GM21381 (cell line): ENCODE results near the gene ANTXR1.

Experiments
- ATAC-seq: cut with Tn5 transposase; IDR thresholded peaks from one replicate; pipeline ENCODE4 v1.9.1; 2021; ENCODE audit warnings: mild to moderate bottlenecking, moderate library complexity; ENCODE audit not compliant: unreplicated experiment

The ANTXR1 gene

DNA sequence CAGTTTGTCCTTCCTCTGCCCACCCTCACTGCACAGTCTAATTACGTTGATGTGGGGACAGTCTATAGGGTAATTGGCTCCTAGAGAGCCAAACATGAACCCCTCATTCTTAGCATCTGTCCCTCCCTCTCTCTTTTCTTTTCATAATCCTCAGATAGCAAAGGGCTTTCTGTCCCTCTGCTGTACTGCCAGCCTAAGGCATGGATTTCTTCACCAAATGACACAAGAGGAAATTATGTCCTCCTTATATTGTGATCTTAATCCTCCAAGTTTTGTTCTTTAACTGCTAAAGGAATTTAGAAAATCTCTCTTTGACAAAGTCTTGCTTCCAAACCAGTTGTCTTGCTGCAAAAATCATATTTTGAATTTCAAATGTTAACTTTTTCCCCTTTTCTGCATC, 18.5 kb downstream of the ANTXR1 start:
- ATAC-seq = no peak

DNA sequence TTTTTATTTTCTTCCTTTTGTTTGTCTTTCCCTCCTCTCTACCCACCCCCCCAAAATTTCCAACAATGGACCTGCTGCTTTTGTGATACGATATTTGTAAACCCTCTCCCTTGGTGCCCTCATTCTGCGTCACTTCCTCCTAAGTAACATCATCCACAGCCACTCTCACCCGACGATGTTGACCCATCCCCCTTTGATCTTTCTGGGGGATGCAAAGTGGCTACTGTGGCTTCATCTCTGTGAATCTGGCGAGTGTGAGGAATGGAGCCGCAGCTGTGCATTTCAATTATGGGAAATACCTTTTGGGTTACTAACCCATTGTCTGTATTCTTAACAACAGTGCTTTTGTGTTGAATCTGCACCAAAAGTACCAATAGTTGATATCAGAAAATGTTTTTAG, 19.4 kb downstream of the ANTXR1 start:
- ATAC-seq = no peak

DNA sequence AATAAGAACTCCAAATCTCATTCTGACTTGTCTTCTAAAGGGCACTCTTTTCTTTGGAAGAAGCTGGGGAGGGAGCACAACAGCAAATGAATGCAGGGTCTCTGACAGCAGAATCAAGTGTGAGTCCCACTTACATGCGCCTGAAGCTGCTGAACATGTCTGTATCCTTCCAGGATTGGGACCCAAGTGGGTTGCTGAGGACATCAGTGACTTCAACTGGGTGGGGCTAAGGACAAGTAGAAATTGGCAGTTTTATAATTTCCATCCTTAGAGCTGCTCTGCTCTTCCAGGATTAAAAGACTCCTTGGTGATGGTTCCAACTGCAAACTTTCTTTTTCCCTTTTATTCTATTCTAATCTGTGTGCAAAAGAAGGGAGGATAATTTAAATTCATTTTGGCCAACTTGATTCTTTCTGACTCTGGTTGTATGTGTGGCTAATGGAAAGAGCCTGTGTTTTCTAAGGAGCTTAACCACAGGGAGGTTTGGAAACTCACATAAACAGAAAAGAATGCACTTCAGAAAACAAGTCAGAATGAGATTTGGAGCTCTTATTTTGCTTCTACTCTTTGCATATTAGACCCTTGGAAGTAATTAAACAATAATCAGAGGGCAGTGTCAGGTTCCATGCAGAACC, 20.6 kb downstream of the ANTXR1 start:
- no peak for ATAC-seq

DNA sequence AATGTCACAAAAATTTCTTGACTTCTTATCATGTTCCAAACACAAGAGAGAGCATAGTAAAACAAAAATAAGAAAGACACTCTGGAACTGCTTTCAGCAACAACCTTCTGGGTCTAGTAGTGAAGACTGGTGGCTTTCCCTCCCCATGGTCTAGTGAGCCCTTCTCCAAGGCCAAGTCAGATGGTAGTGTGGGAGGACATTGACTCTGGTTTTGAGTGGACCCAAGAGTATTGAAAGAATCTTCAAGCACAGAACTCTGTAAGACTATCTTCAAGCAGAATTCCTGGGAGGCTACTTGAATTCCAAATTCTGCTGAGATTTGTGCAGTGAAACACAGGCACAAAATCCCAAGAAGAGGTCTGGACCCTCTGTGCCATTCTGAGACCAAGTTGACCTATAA, 21.1 kb downstream of the ANTXR1 start:
- no peak for ATAC-seq

DNA sequence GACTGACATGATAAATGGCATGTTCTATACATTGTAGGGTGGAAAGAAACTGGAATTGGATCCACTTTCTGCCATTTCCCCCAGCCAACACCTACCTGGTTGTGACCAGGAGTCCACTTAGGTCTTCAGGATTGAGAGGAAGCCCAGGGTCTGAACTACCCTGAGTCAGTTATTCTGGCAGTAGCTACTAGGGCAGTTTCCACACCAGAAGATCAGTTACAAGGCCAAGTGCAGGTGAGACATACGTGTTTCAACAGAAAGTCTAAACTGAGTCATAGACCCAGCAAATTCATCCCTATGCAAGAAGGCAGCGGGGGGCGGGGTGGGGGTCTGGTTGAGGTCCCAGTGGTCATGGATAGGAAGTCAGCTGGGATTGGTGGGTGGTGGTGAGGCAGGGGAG, 21.9 kb downstream of the ANTXR1 start:
- no peak for ATAC-seq

DNA sequence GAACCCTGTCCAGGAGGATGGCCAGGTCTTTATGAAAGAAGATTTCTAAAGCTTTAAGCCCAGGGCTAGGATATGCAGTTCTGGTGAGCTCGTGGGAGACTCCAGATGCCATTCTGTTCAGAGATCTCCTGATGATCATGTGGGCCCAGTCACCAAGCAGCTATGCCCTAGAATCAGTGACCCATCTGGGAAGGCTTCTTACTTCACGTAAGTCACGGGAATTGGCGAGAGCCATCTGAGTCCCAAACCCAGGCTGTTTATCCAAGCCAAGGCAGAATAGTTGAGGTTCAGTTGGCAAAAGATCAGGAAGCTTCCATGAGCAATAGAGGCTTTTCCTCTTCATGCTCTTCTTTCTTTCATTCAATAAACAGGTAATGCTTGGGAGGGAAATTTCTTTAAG, 23.9 kb downstream of the ANTXR1 start:
- ATAC-seq = no peak

DNA sequence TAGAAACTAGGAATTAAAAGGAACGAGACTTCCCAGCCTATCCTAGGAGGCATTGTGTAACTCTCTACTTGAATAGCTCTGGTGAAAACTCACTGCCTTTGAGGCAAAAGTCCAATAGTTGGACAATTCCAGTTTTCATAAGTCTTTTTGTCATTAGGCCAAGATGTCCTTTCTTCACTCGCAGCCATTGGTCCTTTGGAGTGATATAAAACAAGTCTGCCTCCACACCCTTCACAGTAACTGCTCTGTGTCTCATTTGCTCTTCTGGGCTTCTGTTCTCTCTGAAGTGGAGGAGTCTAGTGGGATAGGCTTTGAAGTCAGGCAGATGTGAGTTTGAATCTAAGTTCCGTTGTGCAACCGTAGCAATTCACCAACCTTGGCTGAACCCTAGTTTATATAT, 28.2 kb downstream of the ANTXR1 start:
- ATAC-seq = no peak

DNA sequence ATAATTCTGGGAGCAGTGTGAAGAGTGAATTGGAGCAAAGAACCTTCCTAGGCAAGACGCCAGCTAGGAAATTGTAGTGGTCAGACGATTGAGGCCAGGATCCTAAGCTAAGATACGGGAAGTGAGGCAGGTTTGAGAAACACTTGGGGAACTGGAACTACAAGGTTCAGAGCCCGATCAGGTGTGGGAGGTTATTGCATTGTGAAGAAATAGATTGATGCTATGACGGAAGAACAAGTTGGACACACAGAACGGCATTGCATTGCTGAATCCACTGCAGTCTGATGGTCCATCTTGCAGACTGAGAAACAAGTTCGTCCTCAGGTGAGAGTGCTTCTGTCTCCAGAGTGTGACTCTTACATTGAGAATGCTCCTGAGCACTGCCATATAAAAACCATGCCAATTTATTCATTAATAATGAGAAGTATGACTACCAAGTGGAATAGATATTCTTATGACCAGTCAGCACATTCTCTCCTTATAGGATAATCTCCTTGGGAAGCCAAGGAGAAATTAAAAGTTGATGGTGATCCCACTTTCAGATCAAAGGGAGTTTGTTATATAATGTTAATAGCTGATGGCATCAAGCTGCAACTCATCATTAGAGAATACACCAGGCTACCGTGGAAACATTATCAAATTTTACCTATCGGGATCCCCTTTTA, 30.9 kb downstream of the ANTXR1 start:
- no peak for ATAC-seq

DNA sequence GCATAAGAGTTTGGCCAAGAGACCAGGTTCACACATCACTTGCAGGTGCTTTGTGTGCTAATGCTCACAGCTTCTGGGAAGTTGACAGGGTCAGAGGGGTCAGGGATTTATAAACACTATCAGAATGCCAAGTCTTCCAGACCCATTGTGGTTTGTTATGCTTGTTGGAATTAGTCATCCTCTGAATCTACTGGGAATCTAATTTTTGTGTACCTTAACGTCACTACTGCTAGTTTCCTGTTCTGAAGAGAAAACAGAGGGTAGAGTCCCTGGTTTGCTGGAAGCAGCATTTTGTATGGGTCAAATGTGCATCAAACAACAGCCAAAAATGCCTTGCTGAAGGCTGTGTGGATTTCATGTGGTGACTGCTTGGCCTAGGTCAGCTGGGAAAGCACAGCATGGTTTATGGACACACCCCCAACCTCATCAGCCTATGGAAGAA, 33.3 kb downstream of the ANTXR1 start:
- ATAC-seq = no peak

DNA sequence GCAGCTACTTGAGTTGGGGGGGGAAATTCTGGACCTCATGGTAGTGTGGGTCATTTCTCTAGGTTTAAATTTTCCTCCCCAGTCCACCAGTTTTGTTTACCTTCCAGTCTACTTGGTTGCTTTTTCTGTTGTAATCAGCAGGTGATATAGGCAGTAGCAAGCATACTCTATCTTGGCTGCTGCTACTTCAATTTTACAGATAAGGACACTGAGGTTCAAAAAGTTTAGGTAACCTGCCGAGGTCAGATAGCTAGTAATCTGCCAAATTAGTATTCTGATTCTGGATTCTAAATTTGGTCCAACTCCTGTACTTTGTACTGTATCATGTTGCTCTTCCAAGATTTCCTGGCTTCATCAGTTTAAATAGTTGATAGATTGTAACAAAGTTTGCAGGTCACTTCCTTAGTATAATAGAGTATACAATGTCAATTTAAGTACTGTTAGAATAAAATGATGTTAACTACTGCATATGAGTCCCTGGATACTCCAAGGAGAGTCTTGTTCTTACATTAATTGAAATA, 34.7 kb downstream of the ANTXR1 start:
- ATAC-seq = no peak

DNA sequence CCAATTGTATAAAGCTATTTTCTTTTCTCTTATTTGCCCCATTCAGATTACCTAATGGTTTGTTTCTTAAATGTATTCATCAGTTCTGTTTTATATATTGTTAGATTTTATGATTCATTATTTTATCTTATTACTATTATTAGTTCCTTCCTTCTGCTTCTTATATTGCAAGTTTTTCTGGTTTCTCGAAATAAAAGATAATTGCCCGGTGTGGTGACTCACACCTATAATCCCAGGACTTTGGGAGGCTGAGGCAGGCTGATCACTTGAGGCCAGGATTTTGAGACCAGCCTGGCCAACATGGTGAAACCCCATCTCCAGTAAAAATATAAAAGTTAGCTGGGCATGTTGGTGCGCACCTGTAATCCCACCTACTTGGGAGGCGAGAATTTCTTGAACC, 37.8 kb downstream of the ANTXR1 start:
- no peak for ATAC-seq

DNA sequence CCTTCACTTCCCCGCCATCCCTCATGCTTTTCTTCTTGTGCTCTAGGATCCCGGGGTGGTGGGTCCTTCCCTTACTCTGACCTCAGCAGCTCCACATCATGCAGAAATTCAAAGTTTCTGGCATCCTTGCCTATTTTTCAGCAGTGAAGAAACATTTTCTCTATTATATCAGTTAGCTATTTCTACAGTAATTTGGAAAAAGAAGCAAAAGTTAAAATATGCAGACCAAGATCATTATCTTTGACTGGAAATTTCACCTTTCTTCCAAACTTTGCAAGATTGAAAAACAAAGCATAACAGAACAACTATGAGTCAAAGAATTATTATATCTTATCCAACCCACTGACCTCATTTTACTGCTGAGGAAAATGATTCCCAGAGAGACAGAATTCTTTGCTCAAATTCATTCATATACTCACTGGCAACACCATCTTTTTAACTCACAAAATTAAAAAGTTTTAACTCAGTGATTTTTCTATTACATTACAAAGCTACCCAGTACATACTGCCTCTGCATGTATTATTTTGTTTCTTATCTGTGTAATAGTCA, 40.5 kb downstream of the ANTXR1 start:
- no peak for ATAC-seq

DNA sequence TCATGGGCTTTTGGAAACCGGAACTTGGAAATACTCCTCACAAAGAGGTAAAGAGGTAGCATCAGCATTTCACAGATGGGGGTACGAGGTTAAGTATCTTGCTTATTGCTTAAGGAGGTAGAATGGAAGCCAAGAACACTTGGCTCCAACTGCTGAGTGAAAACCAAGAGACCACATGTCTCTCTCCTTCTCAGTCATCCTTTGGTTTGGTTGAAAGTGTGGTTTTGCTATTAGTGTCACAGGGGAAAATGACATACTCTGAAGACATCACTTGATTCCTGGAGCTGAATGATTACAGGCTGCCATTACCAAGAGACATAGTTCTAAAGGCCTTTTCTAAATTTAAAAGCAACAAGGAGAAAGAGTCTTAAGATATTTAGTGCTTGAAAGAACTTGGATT, 41.5 kb downstream of the ANTXR1 start:
- ATAC-seq = peak; percentile 88

DNA sequence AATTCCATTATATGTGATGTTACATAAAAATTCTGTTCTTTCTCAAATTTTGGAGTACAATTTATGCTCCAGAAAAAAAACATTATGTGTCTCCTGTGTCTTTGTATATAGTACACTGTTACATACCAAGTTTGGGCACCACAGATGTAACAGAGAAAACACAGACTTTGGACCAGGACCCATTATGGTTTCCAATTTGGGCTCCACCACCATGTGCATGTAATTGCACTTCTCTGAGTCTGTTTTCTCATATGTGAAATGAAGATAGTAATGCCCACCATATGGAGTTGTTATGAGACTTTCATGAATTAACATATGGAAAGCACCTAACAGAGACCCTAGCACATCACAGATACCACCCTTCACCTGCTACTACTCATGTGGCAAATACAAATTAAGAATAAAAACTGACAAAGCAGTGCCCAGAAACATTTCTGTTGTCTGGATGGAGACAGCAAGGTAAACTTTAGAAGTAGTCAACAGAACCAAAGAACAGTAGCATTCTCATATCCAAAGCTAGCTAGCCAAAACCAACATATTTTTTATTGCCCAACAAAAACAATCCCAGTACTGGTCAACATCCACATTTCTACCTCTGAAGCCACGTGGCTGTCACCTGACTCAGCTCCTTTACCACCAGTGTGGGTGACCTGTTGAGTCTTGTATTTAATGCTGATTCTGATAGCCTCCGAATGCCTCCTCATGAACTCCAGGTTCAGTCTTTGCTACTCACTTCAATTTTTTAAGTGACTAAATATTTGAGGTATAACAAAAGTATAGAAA, 42.9 kb downstream of the ANTXR1 start:
- no peak for ATAC-seq

DNA sequence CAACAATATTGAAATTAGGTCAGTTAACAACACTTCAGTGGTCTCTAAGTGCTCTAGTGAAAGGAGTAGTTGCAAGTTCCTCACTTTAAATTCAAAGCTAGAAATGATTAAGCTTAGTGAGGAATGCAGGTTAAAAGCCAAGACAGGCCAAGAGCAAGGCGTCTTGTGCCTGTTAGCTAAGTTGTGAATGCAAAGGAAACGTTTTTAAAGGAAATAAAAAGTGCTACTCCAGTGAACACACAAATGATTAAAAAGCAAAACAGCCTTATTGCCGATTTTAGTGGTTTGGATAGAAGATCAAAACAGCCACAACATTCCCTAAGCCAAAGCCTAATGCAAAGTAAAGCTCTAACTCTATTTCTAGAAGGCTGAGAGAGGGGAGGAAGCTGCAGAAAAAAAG, 44.7 kb downstream of the ANTXR1 start:
- no peak for ATAC-seq

DNA sequence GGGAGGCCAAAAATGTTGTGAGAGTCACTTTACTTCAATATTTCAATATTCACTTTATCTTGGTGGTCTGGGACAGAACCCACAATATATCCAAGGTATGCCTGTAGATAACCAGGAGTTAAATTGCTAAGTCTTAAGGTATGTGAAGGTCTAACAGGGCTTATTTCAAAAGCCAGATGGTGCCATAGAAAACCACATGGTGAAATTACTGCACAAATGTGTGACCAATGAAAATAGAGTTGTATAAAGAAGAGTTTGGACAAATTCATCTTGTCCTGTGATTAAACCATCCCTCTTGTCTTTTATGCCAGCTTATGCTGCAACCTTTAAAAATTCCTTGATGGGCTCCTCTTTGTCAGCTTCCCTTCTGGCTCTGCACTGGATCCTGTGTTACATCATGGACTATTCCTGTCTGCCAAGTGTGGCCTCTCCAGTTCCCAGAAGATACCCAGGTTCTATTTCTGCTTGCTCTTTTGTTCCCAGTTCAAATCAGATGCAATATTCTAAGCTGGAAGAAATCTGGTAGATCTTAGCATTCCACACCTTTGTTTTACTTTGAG, 46.8 kb downstream of the ANTXR1 start:
- ATAC-seq = no peak

DNA sequence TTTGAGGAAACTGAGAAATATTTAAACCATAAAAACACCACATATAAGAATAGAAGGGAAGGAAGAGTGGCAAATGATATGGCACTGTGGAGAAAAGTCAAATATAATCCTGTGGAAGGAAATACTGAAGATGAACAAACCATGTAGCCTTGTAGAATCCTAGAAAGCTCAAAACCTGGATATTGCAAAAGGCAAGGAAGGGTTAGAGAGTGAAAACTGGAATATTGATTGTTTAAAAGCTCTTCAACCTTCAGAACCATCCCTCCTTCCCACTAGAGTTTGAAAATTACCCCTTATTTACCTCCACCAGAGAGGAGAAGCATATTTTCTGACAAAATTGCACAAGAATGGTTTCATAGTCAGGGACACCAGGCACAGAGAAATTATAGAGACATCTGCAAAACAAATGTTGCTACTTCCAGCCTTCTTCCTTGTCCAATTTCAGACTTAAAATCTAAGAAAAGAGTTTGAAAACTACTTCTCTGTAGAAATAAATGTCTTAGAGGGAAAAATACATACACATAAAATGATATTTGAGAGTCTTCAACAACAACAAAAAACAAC, 48.0 kb downstream of the ANTXR1 start:
- no peak for ATAC-seq

DNA sequence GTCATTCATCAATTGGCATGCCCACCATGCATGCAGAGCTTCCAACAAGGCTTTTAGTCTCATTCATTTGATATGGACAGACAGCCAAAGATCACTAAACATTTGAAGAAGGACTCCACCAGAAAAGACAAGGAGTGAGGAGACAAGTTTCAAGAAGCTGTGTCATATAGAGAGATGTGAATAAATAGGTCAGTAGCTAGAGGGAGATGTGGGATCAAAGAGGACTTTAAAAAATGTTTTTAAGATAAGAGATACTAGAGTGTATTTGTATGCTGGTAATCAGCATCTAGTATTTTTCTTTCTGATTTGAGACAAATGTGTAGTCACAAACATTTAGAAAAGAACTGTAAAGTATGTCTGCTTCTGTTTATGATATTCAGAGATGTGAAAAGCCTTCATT, 48.5 kb downstream of the ANTXR1 start:
- ATAC-seq = no peak

DNA sequence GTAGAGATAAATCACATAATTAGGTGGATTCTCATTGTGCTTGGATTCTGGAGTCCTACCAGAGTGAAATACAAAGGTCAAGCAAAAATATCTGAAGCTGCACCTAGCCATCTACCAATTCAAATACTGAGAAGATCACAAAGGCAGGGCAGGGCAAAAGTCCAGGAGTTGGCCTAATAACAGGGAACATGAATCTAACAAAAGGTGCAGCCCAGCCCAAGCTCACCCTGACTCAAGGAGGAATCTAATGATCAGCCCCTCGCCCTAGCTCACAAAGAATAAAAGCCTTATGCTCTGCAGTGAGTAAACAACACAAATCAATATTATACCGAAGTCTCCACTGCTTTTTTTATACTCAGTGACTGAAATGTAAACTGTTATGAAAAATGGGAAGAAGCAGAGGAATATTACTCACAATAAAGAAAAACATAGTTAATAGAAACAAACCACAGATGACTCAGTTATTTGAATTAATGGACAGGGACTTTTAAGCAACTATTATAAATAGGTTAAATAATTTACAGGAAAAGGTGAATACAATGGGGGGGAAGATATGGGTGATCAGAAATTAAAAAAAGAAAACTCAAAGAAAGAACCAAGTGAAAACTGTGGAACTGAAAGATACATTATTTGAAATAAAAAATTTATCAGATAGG, 49.5 kb downstream of the ANTXR1 start:
- ATAC-seq = no peak

DNA sequence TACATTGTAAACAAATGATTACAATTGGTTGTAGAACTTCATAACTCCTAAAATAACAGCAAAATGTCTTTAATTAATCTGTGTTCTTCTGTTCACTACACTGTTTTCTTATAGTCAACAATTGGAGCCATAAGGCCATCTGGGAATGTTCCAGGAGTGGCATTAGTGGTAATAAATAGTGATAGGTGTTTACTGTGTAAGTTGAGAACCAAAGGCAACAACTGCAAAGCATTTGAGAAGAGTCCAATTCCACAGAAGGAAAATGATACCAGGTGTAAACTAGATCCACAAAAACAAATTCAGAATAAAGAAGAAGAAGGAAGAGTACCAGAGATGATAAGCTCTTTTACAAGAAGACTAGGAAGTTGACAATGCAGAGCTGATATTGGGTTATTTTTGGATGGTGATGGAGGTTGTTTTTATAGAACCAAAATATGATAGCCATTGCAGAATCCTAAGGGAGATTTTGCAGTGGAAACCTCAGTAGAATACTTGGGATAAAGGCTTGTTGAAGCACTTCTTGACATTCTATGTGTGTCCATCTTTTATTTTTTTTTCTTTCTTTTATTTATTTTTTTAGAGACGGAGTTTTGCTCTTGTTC, 52.9 kb downstream of the ANTXR1 start:
- ATAC-seq = no peak
